Chondrocyte (in vitro differentiated cells): ENCODE data around the gene NPIPB2. TPM values are rescaled to one million over a fixed set of nuclear protein-coding genes. Genes with fewer than 3 reads are reported as not detected.

Experiments
- DNase-seq: peaks from one replicate; pipeline ENCODE4 v3.0.0; 2021; ENCODE audit warnings: mixed read lengths, low spot score
- H3K27ac Mint-ChIP-seq: one replicate; pipeline ENCODE4 v1.8.0; 2021; ENCODE audit warnings: mild to moderate bottlenecking, moderate library complexity, mixed read lengths; ENCODE audit not compliant: unreplicated experiment
- H3K27me3 Mint-ChIP-seq: 2 replicates; pipeline ENCODE4 v1.8.0; 2021; ENCODE audit warnings: low read depth, mixed read lengths
- H3K36me3 Mint-ChIP-seq: 2 replicates; pipeline ENCODE4 v1.8.0; 2021; ENCODE audit warnings: low read depth, mixed read lengths
- H3K4me1 Mint-ChIP-seq: 2 replicates; pipeline ENCODE4 v1.8.0; 2021; ENCODE audit warnings: low read depth, mild to moderate bottlenecking, mixed read lengths
- H3K4me3 Mint-ChIP-seq: one replicate; pipeline ENCODE4 v1.8.0; 2021; ENCODE audit warnings: mild to moderate bottlenecking, moderate library complexity, mixed read lengths; ENCODE audit not compliant: unreplicated experiment
- H3K9me3 Mint-ChIP-seq: 2 replicates; pipeline ENCODE4 v1.8.0; 2021; ENCODE audit warnings: low read depth, mixed read lengths
- CTCF ChIP-seq: fragments of 200-600 bp; sonication (generic); IDR thresholded peaks from 2 replicates; pipeline ENCODE4 v1.5.0; 2021; ENCODE audit warnings: antibody characterized with exemption, mild to moderate bottlenecking, moderate library complexity
- total RNA-seq: library from RNA; stranded (reverse); gene quantifications from 3 replicates; pipeline ENCODE4 v1.2.1, GENCODE V29; 2021

NPIPB2 gene
- total RNA-seq, 1 donor from 2014 or later, result 6.2 TPM

GRCh38 chr16:11980136-11980844, 38.4 kb upstream of the NPIPB2 start:
- no peaks in the 10 kb centered on the region for H3K9me3 Mint-ChIP-seq
- no peak for DNase-seq
- no peaks in the 10 kb centered on the region for H3K27me3 Mint-ChIP-seq
- peaks cover 28% of the 10 kb centered on the region for H3K4me1 Mint-ChIP-seq
- TF ChIP-seq CTCF, result no peak
- H3K27ac Mint-ChIP-seq, result no peak overlapping the region
- H3K36me3 Mint-ChIP-seq, result no peaks in the 10 kb centered on the region
- no peak overlapping the region for H3K4me3 Mint-ChIP-seq

- H3K9me3 Mint-ChIP-seq, result no peaks in the 10 kb centered on the region
- no peak overlapping the region for H3K27ac Mint-ChIP-seq
- H3K27me3 Mint-ChIP-seq, result no peaks in the 10 kb centered on the region
- no peaks in the 10 kb centered on the region for H3K36me3 Mint-ChIP-seq
- peak; percentile 16 for TF ChIP-seq CTCF
- DNase-seq, result no peak
- peaks cover 29% of the 10 kb centered on the region for H3K4me1 Mint-ChIP-seq
- no peak overlapping the region for H3K4me3 Mint-ChIP-seq
Measured at GRCh38 chr16:11979013-11979672, 37.3 kb upstream of the NPIPB2 start.

- Mint-ChIP-seq H3K9me3 (no peaks in the 10 kb centered on the region), H3K4me3 (no peak overlapping the region), H3K27ac (peak overlapping the region; percentile 87), H3K36me3 (no peaks in the 10 kb centered on the region), H3K4me1 (peaks cover 29% of the 10 kb centered on the region), H3K27me3 (no peaks in the 10 kb centered on the region)
- no peak for TF ChIP-seq CTCF
- no peak for DNase-seq
Measured at GRCh38 chr16:11978080-11978479, 36.2 kb upstream of the NPIPB2 start.

- TF ChIP-seq CTCF, result no peak
- Mint-ChIP-seq H3K36me3 (no peaks in the 10 kb centered on the region), H3K9me3 (no peaks in the 10 kb centered on the region), H3K4me3 (peak overlapping the region; percentile 91), H3K4me1 (peaks cover 29% of the 10 kb centered on the region), H3K27ac (peak overlapping the region; percentile 87), H3K27me3 (no peaks in the 10 kb centered on the region)
- no peak for DNase-seq
Measured at GRCh38 chr16:11977376-11978041, 35.7 kb upstream of the NPIPB2 start.

GRCh38 chr16:11976850-11977375, 35.1 kb upstream of the NPIPB2 start:
- Mint-ChIP-seq H3K36me3 (peaks cover 3% of the 10 kb centered on the region), H3K27me3 (no peaks in the 10 kb centered on the region), H3K9me3 (no peaks in the 10 kb centered on the region), H3K27ac (peak overlapping the region; percentile 87), H3K4me1 (peaks cover 27% of the 10 kb centered on the region), H3K4me3 (peak overlapping the region; percentile 91)
- TF ChIP-seq CTCF, result no peak
- no peak for DNase-seq
